ENCODE results near the gene SH2D4B. TPM values are rescaled to one million over a fixed set of nuclear protein-coding genes. Genes with fewer than 3 reads are reported as not detected.
A peak's percentile ranks its signal among the peaks of the same experiment; 100 is the strongest.

Gene SH2D4B
- total and polyA plus RNA-seq, 2 of the 13 experiments (the other 11 are each of a cell fraction or from before 2014, with no cell fraction given), result not detected

DNA sequence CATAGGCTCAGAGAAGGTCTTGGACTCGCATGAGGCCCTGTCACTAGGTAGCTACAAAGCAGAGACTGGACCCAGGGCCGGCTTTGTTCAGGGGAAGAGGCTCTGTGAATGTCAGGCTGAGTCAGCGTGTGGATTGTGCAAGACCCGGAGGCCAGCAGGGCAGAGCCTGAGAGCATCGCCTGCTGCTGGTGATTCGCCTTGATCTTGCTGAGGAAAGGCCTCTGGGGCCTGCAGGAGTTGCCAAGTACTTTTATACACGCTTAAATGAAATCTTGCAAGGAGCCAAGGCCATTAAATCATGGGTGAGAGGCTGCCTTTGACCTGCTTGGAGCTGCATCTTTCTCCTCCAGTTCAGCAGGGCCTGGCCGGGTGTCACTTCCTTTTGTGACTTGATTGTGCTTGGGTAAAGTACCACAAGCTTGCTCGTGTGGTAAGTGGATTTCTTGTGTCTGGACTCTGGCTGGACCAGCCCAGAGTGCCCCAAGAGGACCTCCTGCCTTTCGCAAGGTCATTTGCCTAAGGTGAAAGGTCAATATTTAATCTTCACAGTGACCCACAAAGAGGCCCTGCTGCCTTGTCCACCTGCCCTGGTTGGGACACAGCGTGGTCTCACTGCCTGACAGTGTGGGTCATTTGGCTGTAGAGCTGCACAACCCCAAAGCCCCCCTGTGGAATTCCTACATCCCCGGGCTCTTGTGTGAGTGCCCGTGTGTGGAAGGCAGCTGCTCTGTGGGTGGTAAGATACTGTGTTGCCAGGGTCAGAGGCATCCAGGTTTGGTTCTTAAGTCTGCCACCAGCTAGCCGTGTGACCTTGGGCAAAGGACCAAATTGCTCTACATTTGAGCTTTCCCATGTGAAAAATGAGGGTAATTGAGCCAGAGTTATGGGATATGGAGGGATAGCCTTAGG lies 38.6 kb upstream of the SH2D4B start (continued):
- TF ChIP-seq ZBTB8A (CRISPR knock-in tag; IDR thresholded peaks at IDR 0.05; ENCODE audit: borderline replicate concordance, low read depth) (no peak), DNMT3B (CRISPR knock-in tag; conservative IDR thresholded peaks at IDR 0.05) (0 out of 2 replicates have a peak, but pooled peaks have one; percentile 57), BRD4 (CRISPR knock-in tag; IDR thresholded peaks at IDR 0.05) (no peak), MAZ (IDR thresholded peaks at IDR 0.05; ENCODE audit: borderline replicate concordance, low read depth, low read length) (0 out of 2 replicates have a peak, but pooled peaks have one; percentile 15), MAZ (CRISPR knock-in tag; IDR thresholded peaks at IDR 0.05; ENCODE audit: low read depth) (peak; percentile 45; the same call in 1 of the 2 replicates), RBFOX2 (IDR thresholded peaks at IDR 0.05; ENCODE audit: low read depth, low read length) (peak; percentile 31; the same call in 1 of the 2 replicates), XRCC5 (optimal IDR thresholded peaks at IDR 0.05; ENCODE audit: low read length) (peak; percentile 67), SKIL (CRISPR knock-in tag; IDR thresholded peaks at IDR 0.05; ENCODE audit: borderline replicate concordance) (peak; percentile 39; the same call in 1 of the 2 replicates), MED13 (CRISPR knock-in tag; IDR thresholded peaks at IDR 0.05) (peak; percentile 48; the same call in 1 of the 2 replicates), ZNF564 (CRISPR knock-in tag; IDR thresholded peaks at IDR 0.05) (0 out of 2 replicates have a peak, but pooled peaks have one; percentile 43), ZNF3 (CRISPR knock-in tag; IDR thresholded peaks at IDR 0.05) (0 out of 2 replicates have a peak, but pooled peaks have one; percentile 19), SETDB1 (CRISPR knock-in tag; IDR thresholded peaks at IDR 0.05; ENCODE audit: borderline replicate concordance) (no peak), PLSCR1 (CRISPR knock-in tag; IDR thresholded peaks at IDR 0.05; ENCODE audit: borderline replicate concordance) (no peak), ZNF580 (CRISPR knock-in tag; IDR thresholded peaks at IDR 0.05; ENCODE audit: borderline replicate concordance, low read depth) (peak; percentile 78; the same call in 1 of the 2 replicates), PPARG (CRISPR knock-in tag; conservative IDR thresholded peaks at IDR 0.05) (peak; percentile 37; the same call in 1 of the 2 replicates), ZNF772 (CRISPR knock-in tag; IDR thresholded peaks at IDR 0.05) (peak; percentile 62; the same call in 1 of the 2 replicates), TERF1 (CRISPR knock-in tag; IDR thresholded peaks at IDR 0.05) (no peak)
- TF ChIP-seq, protein P1, sequence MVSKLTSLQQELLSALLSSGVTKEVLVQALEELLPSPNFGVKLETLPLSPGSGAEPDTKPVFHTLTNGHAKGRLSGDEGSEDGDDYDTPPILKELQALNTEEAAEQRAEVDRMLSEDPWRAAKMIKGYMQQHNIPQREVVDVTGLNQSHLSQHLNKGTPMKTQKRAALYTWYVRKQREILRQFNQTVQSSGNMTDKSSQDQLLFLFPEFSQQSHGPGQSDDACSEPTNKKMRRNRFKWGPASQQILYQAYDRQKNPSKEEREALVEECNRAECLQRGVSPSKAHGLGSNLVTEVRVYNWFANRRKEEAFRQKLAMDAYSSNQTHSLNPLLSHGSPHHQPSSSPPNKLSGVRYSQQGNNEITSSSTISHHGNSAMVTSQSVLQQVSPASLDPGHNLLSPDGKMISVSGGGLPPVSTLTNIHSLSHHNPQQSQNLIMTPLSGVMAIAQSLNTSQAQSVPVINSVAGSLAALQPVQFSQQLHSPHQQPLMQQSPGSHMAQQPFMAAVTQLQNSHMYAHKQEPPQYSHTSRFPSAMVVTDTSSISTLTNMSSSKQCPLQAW (CRISPR knock-in tag; IDR thresholded peaks at IDR 0.05), result peak; percentile 80; the same call in 1 of the 2 replicates
- TF ChIP-seq, protein P2, sequence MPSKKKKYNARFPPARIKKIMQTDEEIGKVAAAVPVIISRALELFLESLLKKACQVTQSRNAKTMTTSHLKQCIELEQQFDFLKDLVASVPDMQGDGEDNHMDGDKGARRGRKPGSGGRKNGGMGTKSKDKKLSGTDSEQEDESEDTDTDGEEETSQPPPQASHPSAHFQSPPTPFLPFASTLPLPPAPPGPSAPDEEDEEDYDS (CRISPR knock-in tag; IDR thresholded peaks at IDR 0.05), result peak; percentile 63

All from HepG2 (cell line).